ENCODE results near the gene SLC6A13.

SLC6A13 gene

GRCh38 chr12:240566-240965, 22.1 kb downstream of the SLC6A13 start (continued):
- TF ChIP-seq ISL1 (CRISPR knock-in tag; IDR thresholded peaks at IDR 0.05) (no peak), CREB5 (CRISPR knock-in tag; IDR thresholded peaks at IDR 0.05; ENCODE audit: low read depth) (no peak)
- TF ChIP-seq, protein P1, sequence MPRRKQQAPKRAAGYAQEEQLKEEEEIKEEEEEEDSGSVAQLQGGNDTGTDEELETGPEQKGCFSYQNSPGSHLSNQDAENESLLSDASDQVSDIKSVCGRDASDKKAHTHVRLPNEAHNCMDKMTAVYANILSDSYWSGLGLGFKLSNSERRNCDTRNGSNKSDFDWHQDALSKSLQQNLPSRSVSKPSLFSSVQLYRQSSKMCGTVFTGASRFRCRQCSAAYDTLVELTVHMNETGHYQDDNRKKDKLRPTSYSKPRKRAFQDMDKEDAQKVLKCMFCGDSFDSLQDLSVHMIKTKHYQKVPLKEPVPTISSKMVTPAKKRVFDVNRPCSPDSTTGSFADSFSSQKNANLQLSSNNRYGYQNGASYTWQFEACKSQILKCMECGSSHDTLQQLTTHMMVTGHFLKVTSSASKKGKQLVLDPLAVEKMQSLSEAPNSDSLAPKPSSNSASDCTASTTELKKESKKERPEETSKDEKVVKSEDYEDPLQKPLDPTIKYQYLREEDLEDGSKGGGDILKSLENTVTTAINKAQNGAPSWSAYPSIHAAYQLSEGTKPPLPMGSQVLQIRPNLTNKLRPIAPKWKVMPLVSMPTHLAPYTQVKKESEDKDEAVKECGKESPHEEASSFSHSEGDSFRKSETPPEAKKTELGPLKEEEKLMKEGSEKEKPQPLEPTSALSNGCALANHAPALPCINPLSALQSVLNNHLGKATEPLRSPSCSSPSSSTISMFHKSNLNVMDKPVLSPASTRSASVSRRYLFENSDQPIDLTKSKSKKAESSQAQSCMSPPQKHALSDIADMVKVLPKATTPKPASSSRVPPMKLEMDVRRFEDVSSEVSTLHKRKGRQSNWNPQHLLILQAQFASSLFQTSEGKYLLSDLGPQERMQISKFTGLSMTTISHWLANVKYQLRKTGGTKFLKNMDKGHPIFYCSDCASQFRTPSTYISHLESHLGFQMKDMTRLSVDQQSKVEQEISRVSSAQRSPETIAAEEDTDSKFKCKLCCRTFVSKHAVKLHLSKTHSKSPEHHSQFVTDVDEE (CRISPR knock-in tag; IDR thresholded peaks at IDR 0.05): no peak

- TF ChIP-seq PPARA (CRISPR knock-in tag; IDR thresholded peaks at IDR 0.05; ENCODE audit: borderline replicate concordance): no peak
- no peak for ATAC-seq
Measured at GRCh38 chr12:238736-239398, 23.8 kb downstream of the SLC6A13 start.

DNA sequence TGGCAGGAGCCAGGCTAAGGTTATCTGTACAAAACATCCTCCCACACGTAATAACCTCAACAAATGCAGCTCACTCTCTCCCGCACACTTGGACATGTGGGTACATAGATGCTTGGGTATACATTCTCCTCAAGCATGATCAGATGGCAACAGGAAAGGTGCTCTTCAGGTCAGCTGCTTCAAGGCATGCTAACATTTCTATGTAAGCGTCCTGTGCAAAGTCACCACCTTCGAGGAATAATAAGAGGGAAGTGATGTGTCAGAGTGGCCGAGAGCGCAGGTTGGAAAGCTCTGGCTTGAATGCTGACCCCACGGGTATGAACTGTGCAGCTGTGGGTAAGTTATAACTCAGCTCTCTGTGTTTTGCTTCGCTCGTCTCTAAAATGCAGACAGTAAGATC, 24.5 kb downstream of the SLC6A13 start:
- TF ChIP-seq OSR1 (CRISPR knock-in tag; IDR thresholded peaks at IDR 0.05) (no peak), ISL1 (CRISPR knock-in tag; IDR thresholded peaks at IDR 0.05) (no peak), CSRNP3 (CRISPR knock-in tag; IDR thresholded peaks at IDR 0.05) (no peak), CSDC2 (CRISPR knock-in tag; IDR thresholded peaks at IDR 0.05) (no peak)
- ATAC-seq: no peak

- TF ChIP-seq PATZ1 (CRISPR knock-in tag; IDR thresholded peaks at IDR 0.05; ENCODE audit: borderline replicate concordance): no peak
- TF ChIP-seq ARNTL (CRISPR knock-in tag; IDR thresholded peaks at IDR 0.05; ENCODE audit: borderline replicate concordance, low read depth): no peak
- TF ChIP-seq, protein P1 (CRISPR knock-in tag; IDR thresholded peaks at IDR 0.05): no peak
- TF ChIP-seq CSDC2 (CRISPR knock-in tag; IDR thresholded peaks at IDR 0.05): no peak
- TF ChIP-seq ZFP3 (CRISPR knock-in tag; IDR thresholded peaks at IDR 0.05): no peak
- no peak for TF ChIP-seq ZNF565 (CRISPR knock-in tag; conservative IDR thresholded peaks at IDR 0.05; ENCODE audit: low read depth)
- TF ChIP-seq OSR1 (CRISPR knock-in tag; IDR thresholded peaks at IDR 0.05): no peak
- TF ChIP-seq CSRNP3 (CRISPR knock-in tag; IDR thresholded peaks at IDR 0.05): no peak
- no peak for TF ChIP-seq GLIS3 (CRISPR knock-in tag; IDR thresholded peaks at IDR 0.05)
- TF ChIP-seq POU6F1 (CRISPR knock-in tag; IDR thresholded peaks at IDR 0.05; ENCODE audit: borderline replicate concordance, low read depth): no peak
- no peak for TF ChIP-seq ISL1 (CRISPR knock-in tag; IDR thresholded peaks at IDR 0.05)
- TF ChIP-seq ZNF70 (CRISPR knock-in tag; IDR thresholded peaks at IDR 0.05): no peak
- no peak for TF ChIP-seq BACH2 (CRISPR knock-in tag; IDR thresholded peaks at IDR 0.05; ENCODE audit: borderline replicate concordance)
- no peak for TF ChIP-seq ZNF8 (CRISPR knock-in tag; IDR thresholded peaks at IDR 0.05)
- no peak for TF ChIP-seq ZC3H10 (CRISPR knock-in tag; IDR thresholded peaks at IDR 0.05)
- TF ChIP-seq SNAI2 (CRISPR knock-in tag; IDR thresholded peaks at IDR 0.05): no peak
- TF ChIP-seq RARB (CRISPR knock-in tag; IDR thresholded peaks at IDR 0.05): no peak
- no peak for TF ChIP-seq TCF4 (CRISPR knock-in tag; IDR thresholded peaks at IDR 0.05; ENCODE audit: borderline replicate concordance)
- no peak for ATAC-seq
Measured at GRCh38 chr12:237026-237815, 25.4 kb downstream of the SLC6A13 start.

Data from SK-N-SH treated with all-trans-retinoic acid at 6 μM for 48 hours (cell line).